IMR-90 (cell line): ENCODE data around the gene STAC3. TPM values are rescaled to one million over a fixed set of nuclear protein-coding genes. Genes with fewer than 3 reads are reported as not detected.

ENCODE experiments used
- ATAC-seq: fragments of 200-7000 bp; cut with Tn5 transposase; 2 replicates; pipeline ENCODE4 v1.9.1; 2020; ENCODE audit warnings: low read depth, mild to moderate bottlenecking, moderate library complexity
- BruUV-seq: library from RNA; stranded (reverse); fragments of 400-500 nt; replicated peaks from 2 replicates; lab custom pipeline; 2021; lab: Mats Ljungman, UMichigan
- CTCF ChIA-PET: fragments of 300-600 bp; formaldehyde crosslinking; extraction: SDS; loops from one replicate; lab custom pipeline; 2021; ENCODE audit warnings: antibody characterized with exemption; lab: Yijun Ruan, JAX
- POLR2A ChIA-PET: fragments of 300-600 bp; sonication (Branson Sonifier 250); formaldehyde crosslinking; loops from one replicate; lab custom pipeline; 2022; ENCODE audit warnings: antibody characterized with exemption; ENCODE audit not compliant: unreplicated experiment; lab: Charles Lee
- DNase-seq: peaks from one replicate; pipeline ENCODE4 v3.0.0; 2013
- H2AFZ ChIP-seq: replicated peaks from 2 replicates; pipeline ENCODE3; 2013; ENCODE audit warnings: low read length, mild to moderate bottlenecking; ENCODE audit not compliant: poor library complexity
- H2AK5ac ChIP-seq: 2 replicates; pipeline ENCODE4 v1.6.1; 2013; ENCODE audit warnings: low read depth, low read length, inconsistent platforms
- H2AK9ac ChIP-seq: replicated peaks from 2 replicates; pipeline ENCODE3; 2013; ENCODE audit warnings: mild to moderate bottlenecking, low read depth, low read length, moderate library complexity; ENCODE audit not compliant: poor library complexity
- H2BK120ac ChIP-seq: 2 replicates; pipeline ENCODE4 v1.6.1; 2013; ENCODE audit warnings: low read depth, low read length, inconsistent platforms
- H2BK15ac ChIP-seq: 3 replicates; pipeline ENCODE4 v1.6.1; 2013; ENCODE audit warnings: low read depth, low read length, inconsistent platforms
- H2BK20ac ChIP-seq: 2 replicates; pipeline ENCODE4 v1.6.1; 2013; ENCODE audit warnings: low read depth, mild to moderate bottlenecking, inconsistent platforms, low read length, moderate library complexity
- H2BK5ac ChIP-seq: 2 replicates; pipeline ENCODE4 v1.6.1; 2013; ENCODE audit warnings: mild to moderate bottlenecking, low read depth, low read length, inconsistent platforms; ENCODE audit not compliant: poor library complexity, severe bottlenecking
- H3K14ac ChIP-seq: replicated peaks from 2 replicates; pipeline ENCODE4 v1.6.1; 2013; ENCODE audit warnings: low read depth, low read length, inconsistent platforms
- H3K18ac ChIP-seq: 2 replicates; pipeline ENCODE4 v1.6.1; 2013; ENCODE audit warnings: low read depth, low read length, control low read depth
- H3K23ac ChIP-seq: 2 replicates; pipeline ENCODE4 v1.6.1; 2013; ENCODE audit warnings: low read depth, low read length, inconsistent platforms
- H3K27ac ChIP-seq: 2 replicates; pipeline ENCODE4 v1.5.1; 2013; ENCODE audit warnings: mild to moderate bottlenecking, control low read depth, low read length; ENCODE audit not compliant: insufficient read depth
- H3K27me3 ChIP-seq: 2 replicates; pipeline ENCODE4 v1.6.1; 2013; ENCODE audit warnings: low read length; ENCODE audit not compliant: control insufficient read depth, insufficient read depth
- H3K36me3 ChIP-seq: 2 replicates; pipeline ENCODE4 v1.6.1; 2013; ENCODE audit warnings: low read length, mixed read lengths; ENCODE audit not compliant: control insufficient read depth, insufficient read depth
- H3K4ac ChIP-seq: 2 replicates; pipeline ENCODE4 v1.6.1; 2013; ENCODE audit warnings: low read depth, low read length, inconsistent platforms
- H3K4me1 ChIP-seq: 2 replicates; pipeline ENCODE4 v1.6.1; 2013; ENCODE audit warnings: low read length, mixed read lengths; ENCODE audit not compliant: control insufficient read depth, insufficient read depth
- H3K4me2 ChIP-seq: 2 replicates; pipeline ENCODE4 v1.6.1; 2013; ENCODE audit warnings: low read depth, mild to moderate bottlenecking, control low read depth, low read length, moderate library complexity
- H3K4me3 ChIP-seq: 2 replicates; pipeline ENCODE4 v1.5.1; 2013; ENCODE audit warnings: low read depth, mild to moderate bottlenecking, control low read depth, low read length, moderate library complexity; ENCODE audit not compliant: insufficient read depth
- H3K56ac ChIP-seq: 2 replicates; pipeline ENCODE4 v1.6.1; 2013; ENCODE audit warnings: low read length, inconsistent platforms; ENCODE audit not compliant: insufficient read depth; ENCODE audit errors: extremely low read depth
- H3K79me1 ChIP-seq, 2 experiments: 2 replicates each; pipeline ENCODE4 v1.6.1; 2013; ENCODE audit warnings: low read length in 2 of 2, inconsistent platforms in 1 of 2, low read depth in 1 of 2
- H3K9ac ChIP-seq: 2 replicates; pipeline ENCODE4 v1.6.1; 2013; ENCODE audit warnings: low read depth, low read length, control low read depth
- H3K9me1 ChIP-seq: 2 replicates; pipeline ENCODE4 v1.6.1; 2013; ENCODE audit warnings: low read length, inconsistent platforms; ENCODE audit not compliant: insufficient read depth
- H3K9me3 ChIP-seq: 2 replicates; pipeline ENCODE4 v1.6.1; 2013; ENCODE audit warnings: low read length; ENCODE audit not compliant: control insufficient read depth, insufficient read depth
- H4K20me1 ChIP-seq: 2 replicates; pipeline ENCODE4 v1.6.1; 2013; ENCODE audit warnings: low read length, inconsistent platforms; ENCODE audit not compliant: insufficient read depth
- H4K5ac ChIP-seq: 2 replicates; pipeline ENCODE4 v1.6.1; 2013; ENCODE audit warnings: mild to moderate bottlenecking, low read depth, low read length, control low read depth
- H4K8ac ChIP-seq, 2 experiments: 2 replicates each; pipeline ENCODE4 v1.6.1; 2013; ENCODE audit warnings: low read depth in 2 of 2, low read length in 2 of 2, control low read depth in 1 of 2, inconsistent platforms in 1 of 2
- H4K91ac ChIP-seq: 2 replicates; pipeline ENCODE4 v1.6.1; 2013; ENCODE audit warnings: low read depth, low read length, inconsistent platforms; ENCODE audit not compliant: insufficient read depth
- BHLHE40 ChIP-seq: fragments of 150-350 bp; IDR thresholded peaks from 2 replicates; pipeline ENCODE4 v1.6.1; 2016; ENCODE audit warnings: mild to moderate bottlenecking, low read depth, low read length
- CEBPB ChIP-seq: IDR thresholded peaks from 2 replicates; pipeline ENCODE4 v1.6.1; 2012; ENCODE audit warnings: low read depth, low read length, improper control_type of control experiment
- CHD1 ChIP-seq: IDR thresholded peaks from 2 replicates; pipeline ENCODE4 v1.6.1; 2012; ENCODE audit warnings: low read depth, low read length, improper control_type of control experiment
- FOS ChIP-seq: fragments of 150-350 bp; IDR thresholded peaks from 2 replicates; pipeline ENCODE4 v1.6.1; 2016; ENCODE audit warnings: low read depth, low read length
- MAZ ChIP-seq: IDR thresholded peaks from 2 replicates; pipeline ENCODE4 v1.6.1; 2012; ENCODE audit warnings: low read depth, mild to moderate bottlenecking, low read length, improper control_type of control experiment, moderate library complexity, borderline replicate concordance
- MXI1 ChIP-seq: IDR thresholded peaks from 2 replicates; pipeline ENCODE4 v1.6.1; 2012; ENCODE audit warnings: low read depth, mild to moderate bottlenecking, low read length, moderate library complexity, borderline replicate concordance
- NFE2L2 ChIP-seq: fragments of 150-350 bp; IDR thresholded peaks from 2 replicates; pipeline ENCODE4 v1.6.1; 2016; ENCODE audit warnings: low read depth, mild to moderate bottlenecking, low read length
- POLR2A ChIP-seq: IDR thresholded peaks from 2 replicates; pipeline ENCODE4 v1.6.1; 2012; ENCODE audit warnings: mild to moderate bottlenecking, low read depth, low read length
- RAD21 ChIP-seq: IDR thresholded peaks from 2 replicates; pipeline ENCODE4 v1.6.1; 2012; ENCODE audit warnings: low read length, improper control_type of control experiment
- RCOR1 ChIP-seq: IDR thresholded peaks from 2 replicates; pipeline ENCODE4 v1.6.1; 2012; ENCODE audit warnings: mild to moderate bottlenecking, low read length, improper control_type of control experiment; ENCODE audit not compliant: insufficient replicate concordance
- SMC3 ChIP-seq: fragments of 150-350 bp; IDR thresholded peaks from 2 replicates; pipeline ENCODE4 v1.6.1; 2016; ENCODE audit warnings: low read depth, mild to moderate bottlenecking, antibody characterized with exemption, low read length, moderate library complexity
- WGBS, 2 experiments: methylation state at CpG; one replicate each; pipeline versions ENCODE4 v1.1.5 to v1.1.7; 2013; ENCODE audit warnings: missing lambda C conversion rate in 2 of 2; ENCODE audit not compliant: insufficient read length in 1 of 2; ENCODE audit errors: extremely low coverage in 2 of 2; 5-methylcytosine and 5-hydroxymethylcytosine counted together
- dilution Hi-C: fragments of 300-500 bp; cut with HindIII; formaldehyde crosslinking; loops from one replicate; pipeline ENCODE4 v1.14.3; 2018; ENCODE audit warnings: low sequenced_read_pairs; ENCODE audit not compliant: unreplicated experiment
- in situ Hi-C: fragments of 300-500 bp; cut with MboI; formaldehyde crosslinking; loops from 3 replicates; pipeline ENCODE4 v1.14.3; 2019; ENCODE audit warnings: low sequenced_read_pairs, inconsistent platforms, mixed read lengths
- intact Hi-C: fragments of 100-400 bp; cut with micrococcal nuclease; formaldehyde crosslinking; loops from 2 replicates; pipeline ENCODE4 v1.10.0; 2022
- polyA plus RNA-seq, 3 experiments: library from polyadenylated mRNA; depleted of rRNA; stranded (reverse); fragments of >200 nt; gene quantifications; 2 replicates each; pipeline ENCODE4 v1.2.3, GENCODE V29; 2012; ENCODE audit warnings: low replicate concordance in 1 of 3
- total RNA-seq: library from RNA; depleted of rRNA; stranded (reverse); fragments of >200 nt; gene quantifications from 2 replicates; pipeline ENCODE4 v1.2.3, GENCODE V29; 2012
- TF ChIP-seq, protein P1 (sequence below): fragments of 150-350 bp; IDR thresholded peaks from 2 replicates; pipeline ENCODE4 v1.6.1; 2017; ENCODE audit warnings: mild to moderate bottlenecking, antibody characterized with exemption, low read length, low read depth
- TF ChIP-seq, protein P2 (sequence below): conservative IDR thresholded peaks from 2 replicates; pipeline ENCODE4 v1.5.1; 2012; ENCODE audit warnings: mild to moderate bottlenecking, low read depth, low read length, improper control_type of control experiment
- TF ChIP-seq, protein P3 (sequence below): fragments of 150-350 bp; IDR thresholded peaks from 2 replicates; pipeline ENCODE4 v1.6.1; 2016; ENCODE audit warnings: low read depth, mild to moderate bottlenecking, low read length, moderate library complexity, borderline replicate concordance

Gene STAC3
- total and polyA plus RNA-seq, 2 of the 4 experiments (the other 2 are of a cell fraction), result 0.18 to 0.67 TPM

DNA sequence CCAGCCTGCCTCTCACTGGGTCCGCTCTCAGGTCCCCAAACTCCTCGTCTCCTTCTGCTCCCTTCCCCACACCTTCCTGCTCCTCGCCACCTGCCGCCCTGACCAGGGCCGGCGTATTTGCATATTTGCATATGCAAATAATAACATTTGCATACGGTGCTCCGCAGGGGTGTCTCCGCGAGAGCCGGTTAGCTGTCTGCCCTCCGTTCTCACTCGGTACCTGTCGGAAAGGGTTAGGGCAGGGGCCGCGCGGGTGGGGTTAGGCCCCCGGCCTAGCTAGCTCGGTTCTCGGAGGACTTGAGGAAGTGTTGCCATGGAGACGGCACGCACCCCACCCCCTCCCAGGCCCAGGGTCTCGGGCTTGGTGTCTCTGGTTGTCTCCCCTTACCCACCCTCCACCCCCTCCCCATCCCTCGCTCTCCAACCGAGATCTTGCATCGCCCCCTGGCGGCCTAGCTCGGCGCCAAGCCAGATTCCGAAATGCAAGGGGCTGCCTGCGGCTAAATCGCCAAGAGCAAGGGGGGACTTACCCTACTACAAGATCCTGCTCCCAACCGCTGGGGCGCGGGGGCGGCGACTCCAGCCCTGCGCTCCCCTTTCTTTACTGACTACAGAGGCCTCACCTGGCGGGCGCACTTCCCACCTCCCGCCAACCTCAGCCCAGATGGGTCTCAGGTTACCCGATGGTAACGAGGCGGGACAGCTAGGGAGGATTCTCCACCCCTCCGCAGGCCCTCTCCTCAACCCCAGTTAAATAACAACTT lies 8.1 kb downstream of the STAC3 start:
- Histone ChIP-seq H4K5ac (no peak overlapping the region), H3K4ac (no peak overlapping the region), H4K20me1 (peaks cover 31% of the 10 kb centered on the region; the same call in 1 of the 2 replicates), H3K27me3 (peaks cover 6% of the 10 kb centered on the region; the same call in 1 of the 2 replicates), H3K9me3 (no peaks in the 10 kb centered on the region), H3K56ac (no peak overlapping the region), H3K27ac (no peak overlapping the region), H3K9me1 (0 out of 2 replicates have a peak, but pooled peaks cover 7% of the 10 kb centered on the region), H3K79me1 (peaks cover 0 to 10% of the 10 kb centered on the region in 2 experiments; a peak in 1 of 4 replicates), H3K4me3 (no peak overlapping the region), H4K8ac (no peak overlapping the region), H2BK120ac (no peak overlapping the region), H3K18ac (no peak overlapping the region), H2BK20ac (no peak overlapping the region), H2AK5ac (no peak overlapping the region), H4K91ac (no peak overlapping the region), H2AK9ac (no peak overlapping the region), H3K4me1 (peaks cover 17% of the 10 kb centered on the region), H3K4me2 (peak overlapping the region; percentile 77), H3K9ac (no peak overlapping the region), H2BK5ac (no peak overlapping the region), H3K14ac (no peak overlapping the region), H2BK15ac (no peak overlapping the region), H2AFZ (peak overlapping the region; percentile 80), H3K36me3 (no peaks in the 10 kb centered on the region), H3K23ac (no peak overlapping the region)
- no peak for ATAC-seq
- intact Hi-C loops (loop anchor here (1.0 to 5.0 kb wide), 2 partner anchors 30 to 131 kb away; partner anchors contain the start of gene STAT6), in situ Hi-C loops (no loop called here), dilution Hi-C loops (no loop called here)
- DNase-seq, result peak; percentile 35
- no TSS peak for BruUV-seq
- CTCF ChIA-PET, result interaction anchor here (0.6 to 5.8 kb wide), 8 partner anchors 11 to 516 kb away, joined by 3 to 47 read pairs (median 4); partner anchors contain the start of gene SHMT2
- POLR2A ChIA-PET, result no interaction called here
- WGBS, 2 experiments, result 5% methylated on average over 24 of the region's 45 CpGs; no CpG with 5 or more reads in 1 of the 2 experiments
- TF ChIP-seq, protein P1, sequence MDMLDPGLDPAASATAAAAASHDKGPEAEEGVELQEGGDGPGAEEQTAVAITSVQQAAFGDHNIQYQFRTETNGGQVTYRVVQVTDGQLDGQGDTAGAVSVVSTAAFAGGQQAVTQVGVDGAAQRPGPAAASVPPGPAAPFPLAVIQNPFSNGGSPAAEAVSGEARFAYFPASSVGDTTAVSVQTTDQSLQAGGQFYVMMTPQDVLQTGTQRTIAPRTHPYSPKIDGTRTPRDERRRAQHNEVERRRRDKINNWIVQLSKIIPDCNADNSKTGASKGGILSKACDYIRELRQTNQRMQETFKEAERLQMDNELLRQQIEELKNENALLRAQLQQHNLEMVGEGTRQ, result no peak
- TF ChIP-seq CHD1, result no peak
- no peak for TF ChIP-seq MXI1
- no peak for TF ChIP-seq RCOR1
- TF ChIP-seq NFE2L2, result no peak
- no peak for TF ChIP-seq CEBPB
- TF ChIP-seq SMC3, result peak; percentile 30; the same call in 1 of the 2 replicates
- TF ChIP-seq MAZ, result no peak
- TF ChIP-seq, protein P2, sequence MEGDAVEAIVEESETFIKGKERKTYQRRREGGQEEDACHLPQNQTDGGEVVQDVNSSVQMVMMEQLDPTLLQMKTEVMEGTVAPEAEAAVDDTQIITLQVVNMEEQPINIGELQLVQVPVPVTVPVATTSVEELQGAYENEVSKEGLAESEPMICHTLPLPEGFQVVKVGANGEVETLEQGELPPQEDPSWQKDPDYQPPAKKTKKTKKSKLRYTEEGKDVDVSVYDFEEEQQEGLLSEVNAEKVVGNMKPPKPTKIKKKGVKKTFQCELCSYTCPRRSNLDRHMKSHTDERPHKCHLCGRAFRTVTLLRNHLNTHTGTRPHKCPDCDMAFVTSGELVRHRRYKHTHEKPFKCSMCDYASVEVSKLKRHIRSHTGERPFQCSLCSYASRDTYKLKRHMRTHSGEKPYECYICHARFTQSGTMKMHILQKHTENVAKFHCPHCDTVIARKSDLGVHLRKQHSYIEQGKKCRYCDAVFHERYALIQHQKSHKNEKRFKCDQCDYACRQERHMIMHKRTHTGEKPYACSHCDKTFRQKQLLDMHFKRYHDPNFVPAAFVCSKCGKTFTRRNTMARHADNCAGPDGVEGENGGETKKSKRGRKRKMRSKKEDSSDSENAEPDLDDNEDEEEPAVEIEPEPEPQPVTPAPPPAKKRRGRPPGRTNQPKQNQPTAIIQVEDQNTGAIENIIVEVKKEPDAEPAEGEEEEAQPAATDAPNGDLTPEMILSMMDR, result peak; percentile 61
- TF ChIP-seq, protein P3, sequence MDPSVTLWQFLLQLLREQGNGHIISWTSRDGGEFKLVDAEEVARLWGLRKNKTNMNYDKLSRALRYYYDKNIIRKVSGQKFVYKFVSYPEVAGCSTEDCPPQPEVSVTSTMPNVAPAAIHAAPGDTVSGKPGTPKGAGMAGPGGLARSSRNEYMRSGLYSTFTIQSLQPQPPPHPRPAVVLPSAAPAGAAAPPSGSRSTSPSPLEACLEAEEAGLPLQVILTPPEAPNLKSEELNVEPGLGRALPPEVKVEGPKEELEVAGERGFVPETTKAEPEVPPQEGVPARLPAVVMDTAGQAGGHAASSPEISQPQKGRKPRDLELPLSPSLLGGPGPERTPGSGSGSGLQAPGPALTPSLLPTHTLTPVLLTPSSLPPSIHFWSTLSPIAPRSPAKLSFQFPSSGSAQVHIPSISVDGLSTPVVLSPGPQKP, result no peak
- TF ChIP-seq RAD21, result peak; percentile 30; the same call in 1 of the 2 replicates
- no peak for TF ChIP-seq POLR2A
- TF ChIP-seq BHLHE40, result no peak
- no peak for TF ChIP-seq FOS
